ENCODE measurements around the gene KRTDAP. TPM values are rescaled to one million over a fixed set of nuclear protein-coding genes. Genes with fewer than 3 reads are reported as not detected.

The KRTDAP gene
- total RNA-seq, 1 experiment from 2014 or later, result not detected

DNA sequence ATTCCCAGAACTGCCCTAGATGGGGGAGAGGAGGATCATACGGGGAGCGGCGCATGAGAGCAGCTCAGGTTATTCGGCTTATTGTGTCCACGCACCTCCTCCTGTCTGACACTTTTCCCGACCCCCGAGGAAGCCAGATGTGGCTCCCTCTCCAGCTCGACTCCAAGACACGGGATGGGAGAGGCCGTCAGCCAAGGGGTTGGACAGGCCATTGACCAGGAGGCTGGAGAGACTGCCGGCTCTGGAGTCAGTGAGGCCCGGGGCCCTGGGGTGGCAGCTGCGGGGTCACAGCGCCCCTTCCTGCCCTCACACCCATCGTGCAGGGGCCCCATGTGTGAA is 20.3 kb upstream of the KRTDAP start:
- ChIA-PET POLR2A (interaction anchor here (0.5 to 1.1 kb wide), 12 partner anchors 8 to 238 kb away, joined by 3 to 9 read pairs (median 4); partner anchors contain the start of genes COX6B1, HAUS5 and LIN37), CTCF (interaction anchor here (0.6 to 1.2 kb wide), 21 partner anchors 10 to 359 kb away, joined by 3 to 6 read pairs (median 4); partner anchors contain the start of genes COX6B1, HAUS5, PSENEN and U2AF1L4)
- peak overlapping the region; percentile 99 for H3K27ac Mint-ChIP-seq (ENCODE audit: unreplicated experiment)
- peak overlapping the region; percentile 99 for H3K4me3 Mint-ChIP-seq (ENCODE audit: unreplicated experiment)
- H3K4me1 ChIP-seq, result peaks cover 11% of the 10 kb centered on the region
- BruUV-seq (replicated peaks), result no TSS peak
- TF ChIP-seq, protein P1, sequence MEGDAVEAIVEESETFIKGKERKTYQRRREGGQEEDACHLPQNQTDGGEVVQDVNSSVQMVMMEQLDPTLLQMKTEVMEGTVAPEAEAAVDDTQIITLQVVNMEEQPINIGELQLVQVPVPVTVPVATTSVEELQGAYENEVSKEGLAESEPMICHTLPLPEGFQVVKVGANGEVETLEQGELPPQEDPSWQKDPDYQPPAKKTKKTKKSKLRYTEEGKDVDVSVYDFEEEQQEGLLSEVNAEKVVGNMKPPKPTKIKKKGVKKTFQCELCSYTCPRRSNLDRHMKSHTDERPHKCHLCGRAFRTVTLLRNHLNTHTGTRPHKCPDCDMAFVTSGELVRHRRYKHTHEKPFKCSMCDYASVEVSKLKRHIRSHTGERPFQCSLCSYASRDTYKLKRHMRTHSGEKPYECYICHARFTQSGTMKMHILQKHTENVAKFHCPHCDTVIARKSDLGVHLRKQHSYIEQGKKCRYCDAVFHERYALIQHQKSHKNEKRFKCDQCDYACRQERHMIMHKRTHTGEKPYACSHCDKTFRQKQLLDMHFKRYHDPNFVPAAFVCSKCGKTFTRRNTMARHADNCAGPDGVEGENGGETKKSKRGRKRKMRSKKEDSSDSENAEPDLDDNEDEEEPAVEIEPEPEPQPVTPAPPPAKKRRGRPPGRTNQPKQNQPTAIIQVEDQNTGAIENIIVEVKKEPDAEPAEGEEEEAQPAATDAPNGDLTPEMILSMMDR (IDR thresholded peaks at IDR 0.05; ENCODE audit: insufficient read depth in 1 of 2, low read depth in 1 of 2, low read length in 1 of 2, severe bottlenecking in 1 of 2, unreplicated experiment in 1 of 2), result no peak
- no peaks in the 10 kb centered on the region for H3K27me3 Mint-ChIP-seq (ENCODE audit: insufficient read depth, unreplicated experiment)
- peaks cover under 1% of the 10 kb centered on the region for H3K4me1 Mint-ChIP-seq (ENCODE audit: low read depth, unreplicated experiment)
- intact Hi-C loops (cut with micrococcal nuclease; ENCODE audit: unreplicated experiment), result loop anchor here (1.0 to 2.0 kb wide), 2 partner anchors 35 to 206 kb away; partner anchors contain the start of gene TMEM147
- no peaks in the 10 kb centered on the region for H3K9me3 ChIP-seq
- peaks cover 40% of the 10 kb centered on the region for H3K36me3 Mint-ChIP-seq (ENCODE audit: insufficient read depth, unreplicated experiment)
- DNase-seq, result no peak
- H3K4me3 ChIP-seq (ENCODE audit: low read depth, low read length), result peak overlapping the region; percentile 24
- H3K9me3 Mint-ChIP-seq (ENCODE audit: unreplicated experiment), result no peaks in the 10 kb centered on the region
- H3K36me3 ChIP-seq (ENCODE audit: control insufficient read depth, insufficient read depth, low read length), result peaks cover 6% of the 10 kb centered on the region
- H3K27me3 ChIP-seq (replicated peaks; ENCODE audit: control insufficient read depth, insufficient read depth, low read length), result no peaks in the 10 kb centered on the region

DNA sequence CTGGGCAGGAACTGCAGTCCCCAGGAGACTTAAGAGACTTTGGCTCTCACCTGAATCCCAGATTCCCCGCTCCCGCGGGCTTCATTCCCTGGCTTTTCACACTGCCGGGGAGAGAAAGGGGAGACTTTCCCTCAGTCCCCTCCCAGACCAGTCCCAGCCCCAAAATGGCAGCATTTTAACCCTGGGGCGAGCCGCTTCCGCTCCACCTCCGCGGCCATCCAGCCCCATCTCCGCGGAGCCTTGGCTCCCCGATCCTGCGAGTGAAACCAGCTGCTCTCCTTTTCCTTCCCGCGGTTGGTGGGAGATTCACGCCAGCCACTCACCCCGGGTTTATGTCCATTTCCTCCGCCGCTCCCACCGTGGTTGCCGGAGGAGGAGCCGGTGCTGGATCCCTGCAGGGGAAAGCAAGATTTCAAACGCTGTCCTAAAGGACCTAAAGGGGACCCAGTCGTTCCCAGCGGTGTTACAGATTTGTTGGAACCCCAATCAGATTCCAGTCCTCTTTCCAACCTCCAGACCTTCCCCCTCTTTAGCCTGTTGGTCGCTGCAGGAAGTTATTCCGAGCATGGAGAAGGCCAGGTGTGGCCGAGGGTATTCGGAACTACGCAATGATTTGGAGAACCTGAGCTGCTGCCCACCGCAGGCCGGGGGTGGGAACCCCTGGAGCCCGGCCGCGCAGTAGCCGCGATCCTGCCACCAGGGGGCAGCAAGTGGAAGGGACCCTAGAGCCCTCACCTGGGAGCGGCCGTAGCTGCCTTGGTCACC is 19.8 kb upstream of the KRTDAP start:
- peaks cover 46% of the 10 kb centered on the region for H3K36me3 Mint-ChIP-seq (ENCODE audit: insufficient read depth, unreplicated experiment)
- no peaks in the 10 kb centered on the region for H3K9me3 Mint-ChIP-seq (ENCODE audit: unreplicated experiment)
- intact Hi-C loops (cut with micrococcal nuclease; ENCODE audit: unreplicated experiment), result loop anchor here (1.0 to 2.0 kb wide), 2 partner anchors 35 to 207 kb away; partner anchors contain the start of gene TMEM147
- ChIA-PET CTCF (interaction anchor here (0.6 to 1.2 kb wide), 24 partner anchors 11 to 360 kb away, joined by 3 to 6 read pairs (median 4); partner anchors contain the start of genes COX6B1, HAUS5, PSENEN and U2AF1L4), POLR2A (interaction anchor here (0.5 to 1.1 kb wide), 14 partner anchors 8 to 238 kb away, joined by 3 to 9 read pairs (median 4); partner anchors contain the start of genes COX6B1, HAUS5 and LIN37)
- BruUV-seq (replicated peaks), result TSS peak; percentile 74
- H3K27me3 ChIP-seq (replicated peaks; ENCODE audit: control insufficient read depth, insufficient read depth, low read length), result no peaks in the 10 kb centered on the region
- H3K4me1 Mint-ChIP-seq (ENCODE audit: low read depth, unreplicated experiment), result peaks cover 6% of the 10 kb centered on the region
- H3K9me3 ChIP-seq, result no peaks in the 10 kb centered on the region
- H3K27me3 Mint-ChIP-seq (ENCODE audit: insufficient read depth, unreplicated experiment), result no peaks in the 10 kb centered on the region
- H3K27ac Mint-ChIP-seq (ENCODE audit: unreplicated experiment), result peak overlapping the region; percentile 99
- DNase-seq, result peak; percentile 94 to 98
- peaks cover 6% of the 10 kb centered on the region for H3K36me3 ChIP-seq (ENCODE audit: control insufficient read depth, insufficient read depth, low read length)
- TF ChIP-seq, protein P1 (IDR thresholded peaks at IDR 0.05; ENCODE audit: insufficient read depth in 1 of 2, low read depth in 1 of 2, low read length in 1 of 2, severe bottlenecking in 1 of 2, unreplicated experiment in 1 of 2), result peak; percentile 97 to 98
- peak overlapping the region; percentile 99 for H3K4me3 Mint-ChIP-seq (ENCODE audit: unreplicated experiment)
- peak overlapping the region; percentile 69 for H3K4me3 ChIP-seq (ENCODE audit: low read depth, low read length)
- peaks cover 11% of the 10 kb centered on the region for H3K4me1 ChIP-seq

DNA sequence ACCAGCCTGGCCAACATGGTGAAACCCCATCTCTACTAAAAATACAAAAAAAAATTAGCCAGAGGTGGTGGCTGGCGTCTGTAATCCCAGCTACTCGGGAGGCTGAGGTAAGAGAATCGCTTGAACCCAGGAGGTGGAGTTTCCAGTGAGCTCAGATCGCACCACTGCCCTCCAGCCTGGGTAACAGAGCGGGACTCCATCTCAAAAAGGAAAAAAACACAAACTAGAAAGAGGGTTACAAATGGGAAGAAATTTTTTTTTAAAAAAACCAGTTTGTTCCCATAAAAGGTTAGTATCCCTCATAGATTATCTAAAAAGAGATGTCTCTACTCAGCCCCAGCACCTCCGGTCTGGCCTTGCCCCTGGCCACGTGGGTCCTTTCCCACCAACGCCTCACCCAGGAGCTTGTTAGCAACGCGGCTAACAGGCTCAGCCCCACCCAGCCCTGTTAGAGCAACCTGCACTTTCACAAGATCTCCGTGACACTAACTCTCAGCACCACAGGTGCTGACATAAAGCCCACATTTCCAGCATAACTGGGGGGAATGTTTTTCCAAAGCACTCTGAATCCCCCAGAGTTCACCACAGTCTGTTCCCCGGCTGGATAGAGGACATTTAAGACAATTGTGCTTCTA is 18.9 kb upstream of the KRTDAP start:
- no TSS peak for BruUV-seq (replicated peaks)
- CTCF ChIA-PET, result interaction anchor here (0.8 to 1.3 kb wide), 3 partner anchors 11 to 23 kb away, joined by 3 to 6 read pairs (median 6); no protein-coding TSS in a partner anchor
- H3K4me3 ChIP-seq (ENCODE audit: low read depth, low read length), result peak overlapping the region; percentile 69
- H3K36me3 ChIP-seq (ENCODE audit: control insufficient read depth, insufficient read depth, low read length), result peaks cover 6% of the 10 kb centered on the region
- no peaks in the 10 kb centered on the region for H3K27me3 ChIP-seq (replicated peaks; ENCODE audit: control insufficient read depth, insufficient read depth, low read length)
- H3K4me1 ChIP-seq, result peaks cover 11% of the 10 kb centered on the region
- no peaks in the 10 kb centered on the region for H3K27me3 Mint-ChIP-seq (ENCODE audit: insufficient read depth, unreplicated experiment)
- H3K4me3 Mint-ChIP-seq (ENCODE audit: unreplicated experiment), result peak overlapping the region; percentile 99
- H3K9me3 Mint-ChIP-seq (ENCODE audit: unreplicated experiment), result no peaks in the 10 kb centered on the region
- peaks cover 7% of the 10 kb centered on the region for H3K4me1 Mint-ChIP-seq (ENCODE audit: low read depth, unreplicated experiment)
- H3K9me3 ChIP-seq, result no peaks in the 10 kb centered on the region
- peak; percentile 84 to 89 for DNase-seq
- intact Hi-C loops (cut with micrococcal nuclease; ENCODE audit: unreplicated experiment), result no loop called here
- TF ChIP-seq, protein P1 (IDR thresholded peaks at IDR 0.05; ENCODE audit: insufficient read depth in 1 of 2, low read depth in 1 of 2, low read length in 1 of 2, severe bottlenecking in 1 of 2, unreplicated experiment in 1 of 2), result no peak
- H3K27ac Mint-ChIP-seq (ENCODE audit: unreplicated experiment), result peak overlapping the region; percentile 99
- POLR2A ChIA-PET, result interaction anchor here (0.6 to 1.0 kb wide), 6 partner anchors 50 to 239 kb away, joined by 3 to 7 read pairs (median 4); partner anchors contain the start of genes COX6B1 and LIN37
- peaks cover 53% of the 10 kb centered on the region for H3K36me3 Mint-ChIP-seq (ENCODE audit: insufficient read depth, unreplicated experiment)
